Kidney (tissue), 14 donors: ENCODE results near the gene KIF16B. TPM values are rescaled to one million over a fixed set of nuclear protein-coding genes. Genes with fewer than 3 reads are reported as not detected.

Experiments
- DNase-seq, 5 donors: peaks; one replicate each; pipeline ENCODE4 v3.0.0-alpha.2; 2013 to 2020
- FAIRE-seq: peaks from 2 replicates; lab custom pipeline; 2012; peaks lifted over from hg19 to GRCh38; lab: Jason Lieb, UNC
- H3K27ac ChIP-seq, 2 donors: one replicate each; pipeline ENCODE4 v1.7.0; 2013; ENCODE audit warnings: low read depth in 2 of 2, low read length in 2 of 2, inconsistent platforms in 1 of 2
- H3K27me3 ChIP-seq: one replicate; pipeline ENCODE4 v1.7.1; 2013; ENCODE audit warnings: low read length, inconsistent platforms; ENCODE audit not compliant: control insufficient read depth, insufficient read depth
- H3K36me3 ChIP-seq, 3 donors: one replicate each; pipeline versions ENCODE4 v1.7.0 to v1.7.1; 2013; ENCODE audit warnings: low read length in 3 of 3, control low read depth in 1 of 3, inconsistent platforms in 1 of 3; ENCODE audit not compliant: insufficient read depth in 3 of 3, control insufficient read depth in 2 of 3
- H3K4me1 ChIP-seq, 3 donors: one replicate each; pipeline versions ENCODE4 v1.7.0 to v1.7.1; 2013; ENCODE audit warnings: low read length in 3 of 3, inconsistent platforms in 1 of 3, low read depth in 1 of 3; ENCODE audit not compliant: control insufficient read depth in 2 of 3, insufficient read depth in 2 of 3
- H3K4me3 ChIP-seq, 3 donors: one replicate each; pipeline versions ENCODE4 v1.7.0 to v1.8.1; 2013; ENCODE audit warnings: low read length in 3 of 3, control low read depth in 1 of 3, inconsistent platforms in 1 of 3
- H3K9ac ChIP-seq, 3 donors: one replicate each; pipeline versions ENCODE4 v1.7.0 to v1.7.1; 2013; ENCODE audit warnings: low read length in 3 of 3, control low read depth in 1 of 3, inconsistent platforms in 1 of 3
- H3K9me3 ChIP-seq, 3 donors: one replicate each; pipeline versions ENCODE4 v1.7.0 to v1.7.1; 2013; ENCODE audit warnings: low read length in 3 of 3, control low read depth in 1 of 3, inconsistent platforms in 1 of 3; ENCODE audit not compliant: control insufficient read depth in 2 of 3, insufficient read depth in 1 of 3
- intact Hi-C: fragments of 100-400 bp; cut with DNase I; formaldehyde crosslinking; loops from one replicate; pipeline ENCODE4 v1.11.1; 2022
- polyA plus RNA-seq: library from polyadenylated mRNA; stranded (reverse); fragments of 350-450 nt; fragmentation: Illumina TruSeq; extraction: RNeasy Lipid Tissue Mini Kit (QIAGEN cat#74804); gene quantifications from one replicate; pipeline ENCODE4 v1.2.3, GENCODE V29; 2014; ENCODE audit warnings: low read depth, low replicate concordance; ENCODE audit not compliant: insufficient read depth
- total RNA-seq: library from RNA; stranded (reverse); fragmentation: NEBNext Ultra II Directional; extraction: Animal tissue kit (Norgen Biotek cat#: 25700); gene quantifications from one replicate; pipeline ENCODE4 v1.2.1, GENCODE V29; 2021
- TF ChIP-seq, protein P1 (sequence below): IDR thresholded peaks from 3 replicates; pipeline ENCODE4 v1.5.1; 2012; ENCODE audit warnings: mild to moderate bottlenecking, moderate library complexity, borderline replicate concordance; ENCODE audit not compliant: insufficient read depth; ENCODE audit errors: extremely low read depth
- donor health status: control.
- donor health status: control.
- donor health status: control.
- donor health status: control.
- donor health status: control.
- donor health status: DM: yes; HTN: yes; CAD: no.
- donor health status: Normal renal cell carcinoma (clear cell type).

The KIF16B gene
- total and polyA plus RNA-seq, 2 donors from 2014 or later: 15.0 to 19.7 TPM

DNA sequence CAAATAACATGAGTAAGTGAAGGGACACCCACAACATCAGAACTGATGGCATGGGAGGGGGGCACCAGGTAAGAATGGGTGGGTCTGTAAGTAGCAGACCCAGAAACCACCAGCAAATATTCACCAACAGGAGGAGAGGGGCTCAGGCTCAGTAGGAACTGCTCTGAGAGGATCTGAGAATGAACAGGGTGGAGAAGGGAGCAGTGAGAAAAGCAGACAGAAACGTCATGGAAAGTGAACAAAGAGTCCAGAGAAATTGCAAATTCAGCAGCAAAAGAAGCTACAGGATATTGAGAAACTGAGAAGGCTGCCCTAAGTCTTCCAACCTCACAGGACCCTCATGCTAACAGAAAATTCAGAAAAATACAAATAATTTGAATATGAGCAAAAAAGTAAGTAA lies 121.3 kb downstream of the KIF16B start:
- Histone ChIP-seq H3K27ac (no peak overlapping the region), H3K27me3 (no peaks in the 10 kb centered on the region), H3K4me3 (no peak overlapping the region), H3K9me3 (no peaks in the 10 kb centered on the region), H3K9ac (no peak overlapping the region), H3K4me1 (no peaks in the 10 kb centered on the region), H3K36me3 (no peaks in the 10 kb centered on the region)
- TF ChIP-seq, protein P1, sequence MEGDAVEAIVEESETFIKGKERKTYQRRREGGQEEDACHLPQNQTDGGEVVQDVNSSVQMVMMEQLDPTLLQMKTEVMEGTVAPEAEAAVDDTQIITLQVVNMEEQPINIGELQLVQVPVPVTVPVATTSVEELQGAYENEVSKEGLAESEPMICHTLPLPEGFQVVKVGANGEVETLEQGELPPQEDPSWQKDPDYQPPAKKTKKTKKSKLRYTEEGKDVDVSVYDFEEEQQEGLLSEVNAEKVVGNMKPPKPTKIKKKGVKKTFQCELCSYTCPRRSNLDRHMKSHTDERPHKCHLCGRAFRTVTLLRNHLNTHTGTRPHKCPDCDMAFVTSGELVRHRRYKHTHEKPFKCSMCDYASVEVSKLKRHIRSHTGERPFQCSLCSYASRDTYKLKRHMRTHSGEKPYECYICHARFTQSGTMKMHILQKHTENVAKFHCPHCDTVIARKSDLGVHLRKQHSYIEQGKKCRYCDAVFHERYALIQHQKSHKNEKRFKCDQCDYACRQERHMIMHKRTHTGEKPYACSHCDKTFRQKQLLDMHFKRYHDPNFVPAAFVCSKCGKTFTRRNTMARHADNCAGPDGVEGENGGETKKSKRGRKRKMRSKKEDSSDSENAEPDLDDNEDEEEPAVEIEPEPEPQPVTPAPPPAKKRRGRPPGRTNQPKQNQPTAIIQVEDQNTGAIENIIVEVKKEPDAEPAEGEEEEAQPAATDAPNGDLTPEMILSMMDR: no peak
- no peak for DNase-seq
- no peak for FAIRE-seq
- intact Hi-C loops: no loop called here

DNA sequence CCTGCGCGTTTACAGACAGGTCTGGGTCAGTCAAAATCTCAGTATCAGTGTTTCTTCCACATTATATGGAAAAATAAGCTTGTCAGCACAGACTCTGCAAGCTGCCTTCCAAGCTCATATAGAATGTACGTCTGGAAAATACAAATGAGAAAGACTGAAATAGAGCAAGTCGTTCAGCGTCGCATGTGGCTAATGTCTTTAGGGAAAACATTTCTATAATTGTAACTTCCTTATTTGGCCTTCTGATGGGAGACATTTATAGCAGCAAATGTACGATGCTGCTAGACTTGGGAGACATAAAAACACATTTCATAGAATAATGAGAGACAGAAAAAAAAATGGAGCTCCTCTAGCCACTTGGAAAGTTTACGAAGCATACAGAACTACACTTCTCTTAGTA lies 122.2 kb downstream of the KIF16B start:
- TF ChIP-seq, protein P1: no peak

GRCh38 chr20:16446991-16447390 lies 126.3 kb downstream of the KIF16B start:
- TF ChIP-seq, protein P1: no peak
- no peak for DNase-seq
- Histone ChIP-seq H3K27ac (no peak overlapping the region), H3K9ac (no peak overlapping the region), H3K4me1 (peaks cover 0 to 4% (median 0%) of the 10 kb centered on the region in 3 donors), H3K9me3 (no peaks in the 10 kb centered on the region), H3K27me3 (no peaks in the 10 kb centered on the region), H3K4me3 (no peak overlapping the region), H3K36me3 (no peaks in the 10 kb centered on the region)
- FAIRE-seq: no peak
- intact Hi-C loops: no loop called here

More for the DNA sequence above, 122.2 kb downstream of the KIF16B start:
- Histone ChIP-seq H3K27ac (no peak overlapping the region), H3K36me3 (no peaks in the 10 kb centered on the region), H3K9ac (no peak overlapping the region), H3K9me3 (no peaks in the 10 kb centered on the region), H3K4me3 (no peak overlapping the region), H3K27me3 (no peaks in the 10 kb centered on the region), H3K4me1 (no peaks in the 10 kb centered on the region)
- FAIRE-seq: no peak
- DNase-seq: no peak
- intact Hi-C loops: no loop called here

DNA sequence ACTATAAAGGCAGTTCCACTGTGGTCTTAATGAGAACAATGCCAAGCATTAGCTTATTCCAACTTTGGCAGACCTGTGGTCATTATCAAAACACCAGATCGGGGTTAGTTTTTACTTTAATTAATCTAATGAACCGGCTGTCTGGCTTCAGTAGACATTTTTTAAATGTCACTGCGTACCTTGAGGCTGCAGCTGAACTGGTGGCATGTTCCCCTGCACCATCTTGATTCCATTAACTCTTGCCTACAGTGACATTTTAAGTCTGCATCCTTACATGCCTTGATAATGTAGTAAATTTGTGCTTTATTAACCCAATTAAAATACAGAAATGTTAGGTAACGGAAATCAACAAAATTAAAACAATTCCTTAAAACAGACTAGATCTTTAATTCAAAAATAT lies 127.0 kb downstream of the KIF16B start:
- TF ChIP-seq, protein P1: no peak
- H3K36me3 ChIP-seq: no peaks in the 10 kb centered on the region
- FAIRE-seq: no peak
- no peak overlapping the region for H3K27ac ChIP-seq
- no peaks in the 10 kb centered on the region for H3K27me3 ChIP-seq
- no peak overlapping the region for H3K9ac ChIP-seq
- intact Hi-C loops: no loop called here
- no peak overlapping the region for H3K4me3 ChIP-seq
- H3K9me3 ChIP-seq: no peaks in the 10 kb centered on the region
- peaks cover 0 to 4% (median 0%) of the 10 kb centered on the region in 3 donors for H3K4me1 ChIP-seq
- DNase-seq: no peak
